Stimulated activated naive CD4-positive, alpha-beta T cell treated with Interleukin-2 at 50 U/mL for 16 hours (primary cell): Measurements from ENCODE around the gene TMEM101.
"Not testable (repeated sequence)": the region's sequence is repeated elsewhere in the genome, so short reads cannot be mapped to it uniquely, and the experiment has no call there.

Source experiments
- DNase-seq: peaks from one replicate; lab custom pipeline; 2025; lab: John Stamatoyannopoulos, UW

The TMEM101 gene

DNA sequence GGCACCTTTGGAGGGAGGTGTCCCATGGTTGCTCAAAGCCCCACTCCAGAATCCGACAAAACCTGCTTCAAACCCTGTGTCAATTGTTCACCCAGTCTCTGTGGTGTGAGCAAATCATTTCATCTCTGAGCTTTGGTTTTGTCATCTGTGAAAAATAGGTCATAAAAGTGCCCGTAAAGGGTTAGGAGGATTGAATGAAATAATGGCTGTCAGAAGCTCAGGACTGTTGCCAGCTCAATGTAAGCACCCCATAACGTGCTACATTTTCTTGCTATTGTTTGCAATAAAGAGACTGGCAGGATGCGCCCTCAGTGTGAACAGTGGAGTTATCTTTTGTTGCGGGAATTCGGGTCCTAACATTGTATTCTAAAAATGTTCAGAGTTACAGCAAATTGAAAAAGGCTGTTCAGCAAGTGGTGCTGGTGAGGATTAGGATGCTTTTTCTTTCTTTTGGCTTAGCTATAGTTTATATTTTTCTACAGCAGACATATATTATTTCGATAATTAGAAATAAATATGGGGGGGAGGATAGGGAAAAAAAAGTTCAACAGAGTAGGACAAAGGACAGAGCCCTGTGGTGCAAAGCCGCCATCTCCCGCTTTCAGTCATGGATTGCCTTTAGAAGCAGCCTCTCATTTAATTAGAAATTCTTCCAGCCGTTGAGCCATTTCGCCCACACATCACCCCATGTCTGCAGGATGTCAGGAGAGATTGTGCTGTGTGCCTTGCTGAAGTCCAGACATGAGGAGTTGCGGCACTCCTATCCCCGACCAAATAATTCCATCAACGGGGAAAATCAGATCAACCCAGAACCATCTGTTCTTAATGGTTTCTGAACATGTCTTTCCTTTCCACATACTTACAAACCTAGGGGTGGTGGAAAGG, 40.1 kb downstream of the TMEM101 start:
- no peak for DNase-seq

DNA sequence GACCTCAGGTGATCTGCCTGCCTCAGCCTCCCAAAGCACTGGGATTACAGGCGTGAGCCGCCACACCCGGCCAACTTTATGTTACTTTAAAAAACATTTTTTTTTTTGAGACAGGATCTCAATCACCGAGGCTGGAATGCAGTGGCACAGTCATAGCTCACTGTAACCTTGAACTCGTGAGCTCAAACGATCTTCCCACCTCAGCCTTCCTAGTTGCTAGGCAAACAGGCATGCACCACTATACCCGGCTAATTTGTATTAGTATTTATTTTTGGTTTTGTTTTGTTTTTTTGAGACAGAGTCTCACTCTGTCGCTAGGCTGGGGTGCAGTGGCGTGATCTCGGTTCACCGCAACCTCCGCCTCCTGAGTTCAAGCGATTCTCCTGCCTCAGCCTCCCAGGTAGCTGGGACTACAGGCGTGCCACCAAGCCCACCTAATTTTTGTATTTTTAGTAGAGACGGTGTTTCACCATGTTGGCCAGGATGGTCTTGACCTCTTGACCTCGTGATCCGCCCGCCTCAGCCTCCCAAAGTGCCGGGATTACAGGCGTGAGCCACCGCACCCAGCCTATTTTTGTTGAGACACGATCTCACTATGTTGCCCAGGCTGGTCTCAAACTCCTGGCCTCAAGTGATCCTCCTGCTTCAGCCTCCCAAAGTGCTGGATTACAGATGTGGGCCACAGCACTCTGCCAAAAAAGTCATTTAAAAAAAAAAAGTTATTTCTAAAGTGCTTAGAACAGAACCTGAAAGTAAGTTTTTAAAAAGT, 42.1 kb downstream of the TMEM101 start:
- DNase-seq: not testable (repeated sequence)

DNA sequence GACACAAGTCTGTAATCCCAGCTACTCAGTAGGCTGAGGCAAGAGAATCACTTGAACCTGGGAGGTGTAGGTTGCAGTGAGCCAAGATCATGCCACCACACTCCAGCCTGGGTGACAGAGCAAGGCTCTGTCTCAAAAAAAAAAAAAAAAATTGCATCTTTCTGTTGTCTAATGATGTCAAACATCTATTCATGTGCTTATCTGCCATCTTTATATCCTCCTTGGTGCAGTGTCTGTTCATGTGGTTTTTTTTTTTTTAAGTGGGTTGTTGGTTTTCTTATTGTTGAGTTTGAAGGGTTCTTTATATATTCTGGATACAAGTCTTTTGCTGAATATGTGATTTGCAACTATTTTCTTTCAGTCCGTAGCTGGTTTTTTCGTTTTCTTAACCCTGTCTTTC, 43.3 kb downstream of the TMEM101 start:
- not testable (repeated sequence) for DNase-seq

DNA sequence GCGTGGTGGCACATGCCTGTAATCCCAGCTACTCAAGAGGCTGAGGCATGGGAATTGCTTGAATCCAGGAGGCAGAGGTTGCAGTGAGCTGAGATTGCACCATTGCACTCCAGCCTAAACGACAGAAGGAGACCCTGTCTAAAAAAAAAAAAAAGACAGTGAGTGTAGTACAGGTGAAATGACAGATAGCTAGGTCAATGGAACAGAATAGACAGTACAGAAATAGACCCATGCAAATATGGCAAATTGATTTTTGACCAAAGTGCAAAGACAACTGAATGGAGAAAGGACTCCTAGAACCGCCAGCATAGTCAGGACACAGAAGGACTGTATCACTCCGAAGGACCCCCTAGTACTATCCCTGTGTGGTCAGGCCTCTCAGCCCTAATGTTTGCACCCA, 44.4 kb downstream of the TMEM101 start:
- DNase-seq: no peak

DNA sequence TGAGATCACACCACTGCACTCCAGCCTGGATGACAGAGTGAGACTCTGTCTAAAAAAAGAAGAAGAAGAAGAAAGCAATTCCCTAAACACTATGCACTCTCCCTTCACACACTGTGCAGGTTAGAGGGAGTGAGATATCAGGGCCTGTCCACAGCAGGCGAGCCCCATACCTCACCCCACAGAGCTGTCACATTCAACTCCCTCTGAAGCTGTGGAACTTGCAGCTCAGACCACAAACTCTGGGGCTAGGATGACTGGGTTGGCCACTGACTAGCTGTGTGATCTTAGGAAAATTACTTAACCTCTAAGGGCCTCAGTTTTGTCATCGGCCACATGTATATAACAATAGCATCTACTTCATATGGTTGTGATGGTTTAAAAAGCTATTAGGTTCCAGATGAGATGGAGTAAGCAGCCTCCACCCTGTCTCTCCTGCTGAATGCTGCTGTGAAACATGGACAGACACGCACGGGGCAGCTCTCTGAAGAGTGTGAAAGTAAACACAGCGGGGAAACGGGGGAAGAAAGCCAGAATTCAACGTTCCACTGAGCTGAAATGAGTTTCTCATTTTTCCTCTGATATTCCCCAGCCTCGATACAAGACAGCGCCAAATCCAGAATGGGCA, 47.4 kb downstream of the TMEM101 start:
- DNase-seq: no peak

DNA sequence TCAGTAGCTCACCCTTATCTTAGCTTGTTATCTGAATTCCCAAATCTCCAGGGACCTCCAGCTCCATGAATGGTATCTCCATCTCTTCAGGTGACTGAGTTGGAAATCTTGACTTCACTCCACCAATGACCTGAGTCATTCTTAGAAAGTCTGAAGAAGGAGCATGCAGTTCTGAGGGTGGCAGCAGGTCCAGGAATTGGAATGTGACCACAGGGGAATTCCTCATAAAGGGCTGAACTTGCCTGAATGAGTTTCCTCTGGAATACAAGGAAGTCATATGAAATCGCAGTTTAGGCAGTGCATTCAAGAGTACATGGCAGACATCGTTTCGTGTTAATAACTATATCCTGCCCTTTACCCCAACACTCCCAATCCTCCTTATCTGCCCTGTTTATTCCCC, 48.5 kb downstream of the TMEM101 start:
- no peak for DNase-seq

DNA sequence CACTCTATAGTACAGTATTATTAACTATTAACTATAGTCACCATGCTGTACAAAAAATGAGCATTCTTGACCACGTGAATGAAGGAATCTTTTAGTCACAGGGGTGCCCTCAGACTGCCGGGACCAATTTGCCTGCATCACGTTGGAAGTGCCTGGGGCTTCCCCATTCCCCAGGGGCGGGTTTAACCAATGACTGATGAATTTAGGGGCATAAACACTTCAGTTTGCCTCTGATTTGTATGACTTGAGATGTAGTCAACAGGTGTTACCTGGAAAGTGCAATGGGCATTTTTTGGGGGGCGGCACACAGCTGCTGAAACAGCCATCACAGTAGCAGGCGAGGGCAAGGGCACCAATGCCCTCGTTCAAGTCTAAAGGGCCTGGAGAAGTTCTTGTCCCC, 52.3 kb downstream of the TMEM101 start:
- no peak for DNase-seq

DNA sequence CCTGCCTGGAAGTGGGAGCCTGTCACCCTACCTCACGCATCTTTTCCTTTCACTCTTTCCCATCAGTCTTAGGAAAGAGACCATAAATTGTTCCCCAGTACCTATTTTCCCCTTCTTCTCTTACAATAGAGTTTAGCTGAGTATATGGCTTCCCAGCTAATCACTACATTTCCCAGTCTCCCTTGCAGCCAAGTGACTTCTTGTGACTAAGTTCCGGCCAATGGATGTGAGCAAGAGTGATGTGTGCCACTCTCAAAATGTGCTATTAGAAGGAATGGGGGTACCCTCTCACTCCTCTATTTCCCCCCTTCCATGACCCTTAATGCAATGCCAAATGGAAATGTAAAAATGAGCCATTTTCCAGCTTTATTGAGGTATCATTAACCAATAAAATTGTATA, 52.8 kb downstream of the TMEM101 start:
- DNase-seq: no peak

DNA sequence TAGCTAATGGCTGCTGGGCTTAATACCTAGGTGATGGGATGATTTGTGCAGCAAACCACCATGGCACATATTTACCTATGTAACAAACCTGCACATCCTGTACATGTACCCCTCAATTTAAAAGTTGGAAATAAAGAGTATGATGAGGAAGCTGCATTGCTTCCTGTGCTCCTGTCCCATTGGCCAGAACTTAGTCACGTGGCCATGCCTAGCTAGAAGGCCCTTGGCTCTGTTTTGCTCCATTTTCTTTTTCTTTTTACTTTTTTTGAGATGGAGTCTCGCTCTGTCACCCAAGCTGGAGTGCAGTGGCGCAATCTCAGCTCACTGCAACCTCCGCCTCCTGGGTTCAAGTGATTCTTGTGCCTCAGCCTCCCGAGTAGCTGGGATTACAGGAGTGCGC, 53.5 kb downstream of the TMEM101 start:
- DNase-seq: not testable (repeated sequence)
